HepG2 (cell line): ENCODE measurements around the gene DTHD1. TPM values are rescaled to one million over a fixed set of nuclear protein-coding genes. Genes with fewer than 3 reads are reported as not detected.

Experiments
- ATAC-seq: fragments of 200-7000 bp; cut with Tn5 transposase; 3 replicates; pipeline ENCODE4 v1.9.1; 2020; ENCODE audit warnings: mild to moderate bottlenecking, moderate library complexity
- BruUV-seq: library from RNA; stranded (reverse); fragments of 400-500 nt; replicated peaks from 2 replicates; lab custom pipeline; 2021; lab: Mats Ljungman, UMichigan
- CTCF ChIA-PET: fragments of 300-600 bp; formaldehyde crosslinking; extraction: SDS; loops from one replicate; lab custom pipeline; 2021; ENCODE audit warnings: low total read pairs, inconsistent platforms, low intra/inter-chr PET ratio; lab: Yijun Ruan, JAX
- POLR2A ChIA-PET: fragments of 350-600 bp; sonication (Branson Sonifier 250); formaldehyde crosslinking; loops from one replicate; lab custom pipeline; 2020; ENCODE audit warnings: antibody characterized with exemption, inconsistent platforms; lab: Yijun Ruan, JAX
- DNase-seq: peaks from one replicate; pipeline ENCODE4 v3.0.0-alpha.2; 2015; ENCODE audit warnings: low spot score
- FAIRE-seq: peaks from 3 replicates; lab custom pipeline; 2011; peaks lifted over from hg19 to GRCh38; lab: Jason Lieb, UNC
- H2AFZ ChIP-seq: one replicate; pipeline ENCODE4 v1.6.1; 2011; ENCODE audit warnings: low read length, inconsistent platforms
- H3K27ac ChIP-seq: fragments of 300-600 bp; 3 replicates; pipeline ENCODE4 v1.8.0; 2011; ENCODE audit warnings: mixed run types, mild to moderate bottlenecking, mixed read lengths, low read length, inconsistent platforms; ENCODE audit not compliant: insufficient read depth; ENCODE audit errors: extremely low read length
- H3K27me3 ChIP-seq, 2 experiments: fragments of 200-600 bp in 1 of 2; 2 replicates in 1 of 2; 3 replicates in 1 of 2; pipeline versions ENCODE4 v1.6.0 to v1.8.0; 2011; ENCODE audit warnings: low read length in 2 of 2, mild to moderate bottlenecking in 2 of 2, moderate library complexity in 2 of 2, inconsistent platforms in 1 of 2; ENCODE audit not compliant: insufficient read depth in 2 of 2, control insufficient read depth in 1 of 2
- H3K36me3 ChIP-seq, 2 experiments: fragments of 200-600 bp in 1 of 2; replicated peaks in 1 of 2; 2 replicates in 1 of 2; 3 replicates in 1 of 2; pipeline versions ENCODE4 v1.5.1 to v1.8.0; 2011; ENCODE audit warnings: low read length in 2 of 2, inconsistent platforms in 1 of 2; ENCODE audit not compliant: insufficient read depth in 2 of 2, control insufficient read depth in 1 of 2
- H3K4me1 ChIP-seq: 2 replicates; pipeline ENCODE4 v1.5.1; 2012; ENCODE audit warnings: low read length, inconsistent platforms; ENCODE audit not compliant: insufficient read depth
- H3K4me2 ChIP-seq: 2 replicates; pipeline ENCODE4 v1.6.0; 2011; ENCODE audit warnings: low read depth, low read length, inconsistent platforms
- H3K4me3 ChIP-seq, 3 experiments: fragments of 200-600 bp in 1 of 3; sonication (generic), shearing (Covaris generic) in 1 of 3; replicated peaks in 1 of 3; 2 replicates each; pipeline ENCODE4 v1.5.1; 2011 to 2016; ENCODE audit warnings: low read length in 3 of 3, inconsistent platforms in 2 of 3, low read depth in 2 of 3, mild to moderate bottlenecking in 2 of 3, control low read depth in 1 of 3, mixed read lengths in 1 of 3; ENCODE audit not compliant: insufficient read depth in 1 of 3
- H3K79me2 ChIP-seq: one replicate; pipeline ENCODE4 v1.6.1; 2011; ENCODE audit warnings: low read length, inconsistent platforms; ENCODE audit not compliant: insufficient read depth
- H3K9ac ChIP-seq: 2 replicates; pipeline ENCODE4 v1.6.0; 2011; ENCODE audit warnings: mild to moderate bottlenecking, low read depth, low read length, inconsistent platforms; ENCODE audit not compliant: insufficient read depth
- H3K9me3 ChIP-seq: 2 replicates; pipeline ENCODE4 v1.5.1; 2012; ENCODE audit warnings: mild to moderate bottlenecking, low read length
- H4K20me1 ChIP-seq: 2 replicates; pipeline ENCODE4 v1.6.0; 2011; ENCODE audit warnings: inconsistent platforms, mild to moderate bottlenecking, low read length, moderate library complexity; ENCODE audit not compliant: insufficient read depth
- NFKB2 ChIP-seq: sonication (generic); formaldehyde crosslinking; IDR thresholded peaks from 2 replicates; pipeline ENCODE4 v1.4.0; 2020; ENCODE audit warnings: missing genetic modification reagents, borderline replicate concordance
- SRY ChIP-seq: sonication (generic); formaldehyde crosslinking; IDR thresholded peaks from 2 replicates; pipeline ENCODE4 v1.8.0; 2022; ENCODE audit warnings: mild to moderate bottlenecking, missing genetic modification reagents
- TMF1 ChIP-seq: sonication (generic); formaldehyde crosslinking; IDR thresholded peaks from 2 replicates; pipeline ENCODE4 v1.8.1; 2022; ENCODE audit warnings: low read depth, missing genetic modification reagents
- ZNF569 ChIP-seq: sonication (generic); formaldehyde crosslinking; IDR thresholded peaks from 2 replicates; pipeline ENCODE4 v1.5.0; 2020; ENCODE audit warnings: mild to moderate bottlenecking, missing genetic modification reagents, moderate library complexity, borderline replicate concordance
- WGBS: methylation state at CpG from one replicate; pipeline ENCODE4 v1.1.6; 2017; ENCODE audit warnings: low lambda C conversion rate; 5-methylcytosine and 5-hydroxymethylcytosine counted together
- in situ Hi-C: cut with HindIII; loops from 2 replicates; pipeline ENCODE4 v1.10.0; 2017; ENCODE audit warnings: low pct_unique_long_range_greater_than_20kb; ENCODE audit not compliant: extremely low pct_ligation_motif_present
- intact Hi-C: fragments of 100-400 bp; cut with micrococcal nuclease; formaldehyde crosslinking; loops from one replicate; pipeline ENCODE4 v1.10.0; 2022; ENCODE audit not compliant: unreplicated experiment
- polyA plus RNA-seq, 8 experiments: library from polyadenylated mRNA; depleted of rRNA in 3 of 8; stranded (reverse) in 7 of 8; unstranded in 1 of 8; fragments of >200 nt; fragmentation: Illumina TruSeq in 4 of 8; extraction: Trizol in 4 of 8; gene quantifications; 2 replicates each; pipeline versions ENCODE4 v1.2.1 to v1.2.3, GENCODE V29; 2011 to 2016; ENCODE audit warnings: low read depth in 4 of 8, missing spikeins in 1 of 8, mixed read lengths in 1 of 8; ENCODE audit not compliant: insufficient read depth in 1 of 8
- total RNA-seq, 5 experiments: library from RNA; depleted of rRNA; stranded (reverse); fragments of >200 nt; fragmentation: Illumina TruSeq; extraction: Trizol; gene quantifications; 2 replicates each; pipeline ENCODE4 v1.2.3, GENCODE V29; 2016; ENCODE audit warnings: low read depth in 1 of 5
- TF ChIP-seq, protein P1 (sequence below): IDR thresholded peaks from 2 replicates; pipeline ENCODE4 v1.6.1; 2016; ENCODE audit warnings: missing genetic modification reagents, missing compliant biosample characterization
- TF ChIP-seq, protein P2 (sequence below): sonication (generic); formaldehyde crosslinking; IDR thresholded peaks from 2 replicates; pipeline ENCODE4 v1.8.1; 2023; ENCODE audit warnings: missing genetic modification reagents, mild to moderate bottlenecking, borderline replicate concordance
- TF ChIP-seq, protein P3 (sequence below): sonication (generic); formaldehyde crosslinking; IDR thresholded peaks from 2 replicates; pipeline ENCODE4 v1.4.0; 2020; ENCODE audit warnings: missing genetic modification reagents, borderline replicate concordance
- TF ChIP-seq, protein P4 (sequence below): sonication (generic); formaldehyde crosslinking; IDR thresholded peaks from 2 replicates; pipeline ENCODE4 v1.5.1; 2020; ENCODE audit warnings: missing genetic modification reagents, mild to moderate bottlenecking, borderline replicate concordance
- TF ChIP-seq, protein P5 (sequence below): sonication (generic); formaldehyde crosslinking; IDR thresholded peaks from 2 replicates; pipeline ENCODE4 v1.8.0; 2022; ENCODE audit warnings: missing genetic modification reagents, low read depth, mild to moderate bottlenecking, borderline replicate concordance
- TF ChIP-seq, protein P6 (sequence below): sonication (generic); formaldehyde crosslinking; IDR thresholded peaks from 2 replicates; pipeline ENCODE4 v1.9.0; 2021; ENCODE audit warnings: missing genetic modification reagents, borderline replicate concordance

DTHD1 gene
- total and polyA plus RNA-seq, 2 of the 13 experiments (the other 11 are each of a cell fraction or from before 2014, with no cell fraction given), result not detected

DNA sequence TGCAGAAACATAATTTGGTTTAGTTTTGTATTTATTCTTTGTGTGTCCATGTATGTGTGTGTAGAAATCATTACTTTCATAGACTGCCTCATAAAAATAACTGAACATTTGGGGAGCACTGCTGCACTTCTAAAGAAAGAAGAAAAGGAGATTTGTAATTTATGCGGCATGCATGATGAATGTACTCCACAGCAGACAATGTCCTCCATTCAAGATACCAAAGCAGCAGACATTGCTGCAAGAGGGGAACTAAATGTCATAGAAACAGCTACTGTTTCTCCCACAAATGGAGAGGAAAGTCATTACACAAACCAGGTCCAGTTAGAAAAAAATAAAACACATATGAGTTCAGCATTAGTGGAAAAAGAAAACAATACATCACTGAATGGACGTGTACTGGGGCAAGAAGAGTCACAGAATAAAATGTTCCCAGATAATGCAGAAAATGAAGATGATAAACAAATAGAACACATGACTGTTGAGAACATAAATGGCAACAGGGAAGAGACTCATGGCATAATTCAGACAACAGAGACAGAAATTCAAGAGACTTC lies 2.6 kb downstream of the DTHD1 start (continued):
- TF ChIP-seq, protein P1, sequence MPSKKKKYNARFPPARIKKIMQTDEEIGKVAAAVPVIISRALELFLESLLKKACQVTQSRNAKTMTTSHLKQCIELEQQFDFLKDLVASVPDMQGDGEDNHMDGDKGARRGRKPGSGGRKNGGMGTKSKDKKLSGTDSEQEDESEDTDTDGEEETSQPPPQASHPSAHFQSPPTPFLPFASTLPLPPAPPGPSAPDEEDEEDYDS, result no peak
- TF ChIP-seq TMF1 (CRISPR knock-in tag) (no peak), NFKB2 (CRISPR knock-in tag) (no peak), ZNF569 (CRISPR knock-in tag) (no peak), SRY (CRISPR knock-in tag) (no peak)
- TF ChIP-seq, protein P2, sequence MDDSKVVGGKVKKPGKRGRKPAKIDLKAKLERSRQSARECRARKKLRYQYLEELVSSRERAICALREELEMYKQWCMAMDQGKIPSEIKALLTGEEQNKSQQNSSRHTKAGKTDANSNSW, result no peak

DNA sequence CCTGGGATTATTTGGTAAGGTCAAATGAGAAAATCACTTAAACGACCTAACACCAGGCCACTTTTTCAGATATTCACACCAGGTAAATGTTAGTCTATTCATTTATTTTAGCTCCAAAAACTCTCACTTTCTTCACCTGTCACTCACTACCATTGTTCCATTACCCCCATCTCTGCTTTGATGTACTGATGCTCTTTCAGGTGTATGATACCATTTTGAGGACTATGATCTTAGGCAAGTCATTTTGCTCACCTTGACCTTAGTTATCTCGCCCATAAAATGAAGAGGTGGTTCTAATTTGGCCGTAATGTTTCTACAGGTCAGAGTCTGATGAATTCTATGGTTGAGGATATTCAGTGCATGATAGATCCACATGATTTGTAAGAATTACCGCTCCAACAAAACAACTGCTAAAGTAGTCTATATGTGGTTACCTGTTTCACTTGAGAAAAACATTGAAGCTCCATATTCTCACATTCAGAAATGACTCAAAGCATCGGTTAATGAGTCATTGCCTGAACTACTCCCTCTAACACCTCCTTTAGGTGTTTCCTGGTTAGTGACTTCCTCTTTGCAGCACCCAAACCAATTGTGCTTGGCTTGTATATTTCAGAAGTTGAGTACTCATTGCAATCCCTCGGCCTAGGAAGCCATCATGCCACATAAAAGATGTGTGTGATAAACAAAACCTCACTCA lies 4.5 kb downstream of the DTHD1 start:
- no TSS peak for BruUV-seq
- intact Hi-C loops, result no loop called here
- FAIRE-seq (no peak), DNase-seq (no peak), ATAC-seq (no peak)
- in situ Hi-C loops, result no loop called here
- Histone ChIP-seq H3K4me1 (no peaks in the 10 kb centered on the region), H3K27me3 (no peaks in the 10 kb centered on the region), H3K36me3 (no peaks in the 10 kb centered on the region), H3K4me3 (no peak overlapping the region), H3K79me2 (no peaks in the 10 kb centered on the region), H3K27ac (no peak overlapping the region), H3K9ac (no peak overlapping the region), H3K4me2 (no peak overlapping the region), H2AFZ (no peak overlapping the region), H4K20me1 (no peaks in the 10 kb centered on the region), H3K9me3 (no peaks in the 10 kb centered on the region)
- CTCF ChIA-PET, result no interaction called here
- POLR2A ChIA-PET, result no interaction called here
- WGBS, result 8% methylated on average over 6 of the region's 6 CpGs
- TF ChIP-seq, protein P3, sequence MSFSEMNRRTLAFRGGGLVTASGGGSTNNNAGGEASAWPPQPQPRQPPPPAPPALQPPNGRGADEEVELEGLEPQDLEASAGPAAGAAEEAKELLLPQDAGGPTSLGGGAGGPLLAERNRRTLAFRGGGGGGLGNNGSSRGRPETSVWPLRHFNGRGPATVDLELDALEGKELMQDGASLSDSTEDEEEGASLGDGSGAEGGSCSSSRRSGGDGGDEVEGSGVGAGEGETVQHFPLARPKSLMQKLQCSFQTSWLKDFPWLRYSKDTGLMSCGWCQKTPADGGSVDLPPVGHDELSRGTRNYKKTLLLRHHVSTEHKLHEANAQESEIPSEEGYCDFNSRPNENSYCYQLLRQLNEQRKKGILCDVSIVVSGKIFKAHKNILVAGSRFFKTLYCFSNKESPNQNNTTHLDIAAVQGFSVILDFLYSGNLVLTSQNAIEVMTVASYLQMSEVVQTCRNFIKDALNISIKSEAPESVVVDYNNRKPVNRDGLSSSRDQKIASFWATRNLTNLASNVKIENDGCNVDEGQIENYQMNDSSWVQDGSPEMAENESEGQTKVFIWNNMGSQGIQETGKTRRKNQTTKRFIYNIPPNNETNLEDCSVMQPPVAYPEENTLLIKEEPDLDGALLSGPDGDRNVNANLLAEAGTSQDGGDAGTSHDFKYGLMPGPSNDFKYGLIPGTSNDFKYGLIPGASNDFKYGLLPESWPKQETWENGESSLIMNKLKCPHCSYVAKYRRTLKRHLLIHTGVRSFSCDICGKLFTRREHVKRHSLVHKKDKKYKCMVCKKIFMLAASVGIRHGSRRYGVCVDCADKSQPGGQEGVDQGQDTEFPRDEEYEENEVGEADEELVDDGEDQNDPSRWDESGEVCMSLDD (CRISPR knock-in tag), result no peak
- TF ChIP-seq, protein P4, sequence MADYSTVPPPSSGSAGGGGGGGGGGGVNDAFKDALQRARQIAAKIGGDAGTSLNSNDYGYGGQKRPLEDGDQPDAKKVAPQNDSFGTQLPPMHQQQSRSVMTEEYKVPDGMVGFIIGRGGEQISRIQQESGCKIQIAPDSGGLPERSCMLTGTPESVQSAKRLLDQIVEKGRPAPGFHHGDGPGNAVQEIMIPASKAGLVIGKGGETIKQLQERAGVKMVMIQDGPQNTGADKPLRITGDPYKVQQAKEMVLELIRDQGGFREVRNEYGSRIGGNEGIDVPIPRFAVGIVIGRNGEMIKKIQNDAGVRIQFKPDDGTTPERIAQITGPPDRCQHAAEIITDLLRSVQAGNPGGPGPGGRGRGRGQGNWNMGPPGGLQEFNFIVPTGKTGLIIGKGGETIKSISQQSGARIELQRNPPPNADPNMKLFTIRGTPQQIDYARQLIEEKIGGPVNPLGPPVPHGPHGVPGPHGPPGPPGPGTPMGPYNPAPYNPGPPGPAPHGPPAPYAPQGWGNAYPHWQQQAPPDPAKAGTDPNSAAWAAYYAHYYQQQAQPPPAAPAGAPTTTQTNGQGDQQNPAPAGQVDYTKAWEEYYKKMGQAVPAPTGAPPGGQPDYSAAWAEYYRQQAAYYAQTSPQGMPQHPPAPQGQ (CRISPR knock-in tag), result no peak
- TF ChIP-seq, protein P5, sequence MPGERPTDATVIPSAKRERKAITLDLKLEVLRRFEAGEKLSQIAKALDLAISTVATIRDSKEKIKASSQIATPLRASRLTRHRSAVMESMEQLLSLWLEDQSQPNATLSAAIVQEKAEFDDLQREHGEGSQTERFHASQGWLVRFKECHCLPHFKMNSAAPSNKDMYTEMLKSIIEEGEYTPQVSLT, result no peak
- TF ChIP-seq, protein P6, sequence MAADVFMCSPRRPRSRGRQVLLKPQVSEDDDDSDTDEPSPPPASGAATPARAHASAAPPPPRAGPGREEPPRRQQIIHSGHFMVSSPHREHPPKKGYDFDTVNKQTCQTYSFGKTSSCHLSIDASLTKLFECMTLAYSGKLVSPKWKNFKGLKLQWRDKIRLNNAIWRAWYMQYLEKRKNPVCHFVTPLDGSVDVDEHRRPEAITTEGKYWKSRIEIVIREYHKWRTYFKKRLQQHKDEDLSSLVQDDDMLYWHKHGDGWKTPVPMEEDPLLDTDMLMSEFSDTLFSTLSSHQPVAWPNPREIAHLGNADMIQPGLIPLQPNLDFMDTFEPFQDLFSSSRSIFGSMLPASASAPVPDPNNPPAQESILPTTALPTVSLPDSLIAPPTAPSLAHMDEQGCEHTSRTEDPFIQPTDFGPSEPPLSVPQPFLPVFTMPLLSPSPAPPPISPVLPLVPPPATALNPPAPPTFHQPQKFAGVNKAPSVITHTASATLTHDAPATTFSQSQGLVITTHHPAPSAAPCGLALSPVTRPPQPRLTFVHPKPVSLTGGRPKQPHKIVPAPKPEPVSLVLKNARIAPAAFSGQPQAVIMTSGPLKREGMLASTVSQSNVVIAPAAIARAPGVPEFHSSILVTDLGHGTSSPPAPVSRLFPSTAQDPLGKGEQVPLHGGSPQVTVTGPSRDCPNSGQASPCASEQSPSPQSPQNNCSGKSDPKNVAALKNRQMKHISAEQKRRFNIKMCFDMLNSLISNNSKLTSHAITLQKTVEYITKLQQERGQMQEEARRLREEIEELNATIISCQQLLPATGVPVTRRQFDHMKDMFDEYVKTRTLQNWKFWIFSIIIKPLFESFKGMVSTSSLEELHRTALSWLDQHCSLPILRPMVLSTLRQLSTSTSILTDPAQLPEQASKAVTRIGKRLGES (CRISPR knock-in tag), result no peak
